HG02798 (cell line): ENCODE measurements around the gene CYP2C8.
"Not testable (repeated sequence)": the region's sequence is repeated elsewhere in the genome, so short reads cannot be mapped to it uniquely, and the experiment has no call there.

ENCODE experiments used
- ATAC-seq: cut with Tn5 transposase; IDR thresholded peaks from one replicate; pipeline ENCODE4 v1.9.1; 2021; ENCODE audit warnings: mild to moderate bottlenecking; ENCODE audit not compliant: unreplicated experiment, poor library complexity

The CYP2C8 gene

GRCh38 chr10:95069286-95069685 lies at the start of gene CYP2C8:
Gene CYP2C8 (minus strand): TSS chr10:95069497. CDS start chr10:95069402, 95 bp downstream.
- no peak for ATAC-seq

- ATAC-seq, result no peak
Measured at GRCh38 chr10:95116869-95117269, 47.6 kb upstream of the CYP2C8 start.

GRCh38 chr10:95110823-95111222 lies 41.5 kb upstream of the CYP2C8 start:
- not testable (repeated sequence) for ATAC-seq

- ATAC-seq, result no peak
Measured at GRCh38 chr10:95097805-95098204, 28.5 kb upstream of the CYP2C8 start.

- ATAC-seq, result no peak
Measured at GRCh38 chr10:95096143-95096542, 26.8 kb upstream of the CYP2C8 start.

GRCh38 chr10:95079626-95080025 lies 10.3 kb upstream of the CYP2C8 start:
- not testable (repeated sequence) for ATAC-seq

GRCh38 chr10:95077556-95077955 lies 8.3 kb upstream of the CYP2C8 start:
- no peak for ATAC-seq

GRCh38 chr10:95071107-95071660 lies 1.9 kb upstream of the CYP2C8 start:
- no peak for ATAC-seq

- ATAC-seq, result not testable (repeated sequence)
Measured at GRCh38 chr10:95064125-95064524, 5.2 kb downstream of the CYP2C8 start.

GRCh38 chr10:95056744-95057363 lies 12.4 kb downstream of the CYP2C8 start:
- no peak for ATAC-seq

- no peak for ATAC-seq
Measured at GRCh38 chr10:95049919-95050318, 19.4 kb downstream of the CYP2C8 start.

GRCh38 chr10:95048206-95048605 lies 21.1 kb downstream of the CYP2C8 start:
- ATAC-seq, result no peak

- no peak for ATAC-seq
Measured at GRCh38 chr10:95039281-95039680, 30.0 kb downstream of the CYP2C8 start.

- ATAC-seq, result no peak
Measured at GRCh38 chr10:95035332-95036295, 33.7 kb downstream of the CYP2C8 start.

GRCh38 chr10:95034401-95034800 lies 34.9 kb downstream of the CYP2C8 start:
- ATAC-seq, result no peak

- no peak for ATAC-seq
Measured at GRCh38 chr10:95031656-95032055, 37.6 kb downstream of the CYP2C8 start.

- ATAC-seq, result no peak
Measured at GRCh38 chr10:95026461-95026860, 42.8 kb downstream of the CYP2C8 start.

GRCh38 chr10:94997741-94998174 lies 71.5 kb downstream of the CYP2C8 start:
- ATAC-seq, result no peak

- no peak for ATAC-seq
Measured at GRCh38 chr10:94992811-94993210, 76.5 kb downstream of the CYP2C8 start.

- ATAC-seq, result no peak
Measured at GRCh38 chr10:94991243-94991888, 77.9 kb downstream of the CYP2C8 start.

GRCh38 chr10:94989192-94989591 lies 80.1 kb downstream of the CYP2C8 start:
- ATAC-seq, result no peak
